Spinal cord (tissue), 10 donors: ENCODE measurements around the gene DOCK9. TPM values are rescaled to one million over a fixed set of nuclear protein-coding genes. Genes with fewer than 3 reads are reported as not detected.

Experiments
- DNase-seq, 6 donors: peaks; one replicate each; pipeline versions ENCODE4 v3.0.0 to v3.0.0-alpha.2; 2013 to 2015; ENCODE audit warnings: low spot score in 6 of 6, low read depth in 4 of 6
- H3K27ac ChIP-seq: one replicate; pipeline ENCODE4 v1.5.1; 2013; ENCODE audit warnings: low read depth, low read length, control low read depth
- H3K27me3 ChIP-seq: one replicate; pipeline ENCODE4 v1.6.1; 2013; ENCODE audit warnings: low read length; ENCODE audit not compliant: control insufficient read depth, insufficient read depth
- H3K36me3 ChIP-seq: one replicate; pipeline ENCODE4 v1.6.1; 2013; ENCODE audit warnings: low read length; ENCODE audit not compliant: control insufficient read depth, insufficient read depth
- H3K4me1 ChIP-seq: one replicate; pipeline ENCODE4 v1.6.1; 2013; ENCODE audit warnings: low read length; ENCODE audit not compliant: control insufficient read depth, insufficient read depth
- H3K4me3 ChIP-seq: one replicate; pipeline ENCODE4 v1.5.1; 2013; ENCODE audit warnings: low read depth, low read length, control low read depth
- H3K9me3 ChIP-seq: one replicate; pipeline ENCODE4 v1.6.1; 2013; ENCODE audit warnings: low read length; ENCODE audit not compliant: control insufficient read depth, insufficient read depth
- WGBS: methylation state at CpG from one replicate; pipeline ENCODE4 v1.1.5; 2013; ENCODE audit warnings: missing lambda C conversion rate; ENCODE audit not compliant: insufficient coverage; 5-methylcytosine and 5-hydroxymethylcytosine counted together
- polyA plus RNA-seq, 2 donors: library from polyadenylated mRNA; unstranded; fragments of 120-200 nt; gene quantifications; one replicate each; pipeline ENCODE4 v1.2.1, GENCODE V29; 2013; ENCODE audit not compliant: insufficient read length in 2 of 2
- total RNA-seq, 2 donors: library from RNA; depleted of rRNA in 1 of 2; stranded (reverse); fragments of 120-200 nt in 1 of 2; fragments of >200 nt in 1 of 2; gene quantifications; one replicate each; pipeline versions ENCODE4 v1.2.3 to v1.2.4, GENCODE V29; 2013 to 2014
- donor health status: healthy.

The DOCK9 gene
- total and polyA plus RNA-seq, 4 donors, result 74.4 to 117 (median 97.3) TPM

DNA sequence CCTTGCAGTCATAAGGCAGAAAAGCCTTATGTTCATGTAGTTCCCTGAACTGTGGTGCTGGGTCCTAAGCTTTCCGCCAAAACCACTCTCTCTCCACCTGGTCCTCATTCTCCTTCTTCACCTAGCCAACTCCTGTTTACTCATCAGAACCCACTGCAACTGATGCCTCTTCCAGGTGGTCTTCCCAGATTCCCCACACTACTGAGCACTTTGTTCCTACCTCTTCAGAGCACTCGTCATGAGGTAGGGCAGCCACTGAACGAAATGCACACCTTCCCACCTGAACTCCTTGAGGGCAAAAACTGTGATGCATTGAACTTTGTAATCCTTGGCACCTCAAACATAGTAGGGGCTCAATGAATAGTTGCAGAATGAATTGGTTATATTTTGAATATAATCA, 100.4 kb downstream of the DOCK9 start:
- Histone ChIP-seq H3K27ac (no peak overlapping the region), H3K27me3 (no peaks in the 10 kb centered on the region), H3K36me3 (peaks cover 7% of the 10 kb centered on the region), H3K4me3 (no peak overlapping the region), H3K9me3 (no peaks in the 10 kb centered on the region), H3K4me1 (peaks cover 9% of the 10 kb centered on the region)
- DNase-seq, result no peak
- 100% methylated on average over 1 of the region's 3 CpGs for WGBS

DNA sequence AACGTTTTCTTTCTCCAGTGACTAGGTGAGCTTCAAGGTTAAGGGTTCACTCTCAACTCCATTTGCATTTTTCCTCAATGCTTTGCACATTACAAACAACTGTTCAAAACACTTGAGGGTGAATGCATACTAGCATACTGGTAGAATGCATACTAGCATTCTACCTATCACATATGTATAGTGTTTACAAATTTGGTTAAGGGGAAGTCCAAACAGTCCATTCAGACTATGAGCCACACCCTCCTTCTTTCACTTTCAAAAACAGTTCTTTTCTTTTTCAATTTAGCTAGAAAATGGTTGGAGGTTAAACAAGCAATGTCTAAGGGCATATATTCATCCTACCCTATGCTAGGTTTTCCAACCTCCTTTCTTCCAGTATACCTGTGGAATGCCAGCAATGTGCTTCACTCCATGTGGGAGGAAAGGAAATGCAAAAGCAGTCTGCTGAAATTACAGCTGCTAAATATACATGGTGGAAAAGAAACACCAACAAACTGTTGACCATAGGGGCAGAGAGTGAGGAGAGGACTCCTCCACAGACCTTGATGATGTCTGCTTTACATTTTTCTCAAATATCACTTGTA, 102.6 kb downstream of the DOCK9 start:
- no peak overlapping the region for H3K4me3 ChIP-seq
- DNase-seq, result no peak
- no peak overlapping the region for H3K27ac ChIP-seq
- peaks cover 12% of the 10 kb centered on the region for H3K36me3 ChIP-seq
- no peaks in the 10 kb centered on the region for H3K27me3 ChIP-seq
- 57% methylated on average over 1 of the region's 1 CpG for WGBS
- no peaks in the 10 kb centered on the region for H3K9me3 ChIP-seq
- peaks cover 9% of the 10 kb centered on the region for H3K4me1 ChIP-seq

DNA sequence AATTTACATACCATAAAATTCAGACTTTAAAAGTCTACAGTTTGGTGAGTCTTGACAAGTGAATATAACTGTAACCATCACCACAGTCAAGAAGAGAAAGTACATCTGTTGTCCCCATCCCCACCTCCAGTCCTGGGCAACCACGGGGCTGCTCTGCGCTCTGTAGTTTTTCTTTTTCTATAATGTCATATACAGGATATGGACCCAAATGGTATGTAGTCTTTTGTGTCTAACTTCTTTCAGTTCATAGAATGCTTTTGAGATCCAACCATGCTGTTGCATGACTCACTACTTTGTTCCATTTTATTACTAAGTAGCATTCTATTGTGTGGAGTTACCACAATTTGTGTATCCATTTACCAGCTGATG, 103.9 kb downstream of the DOCK9 start:
- WGBS, result no CpG with 5 or more reads among the region's 2 CpGs
- H3K4me3 ChIP-seq, result no peak overlapping the region
- H3K27ac ChIP-seq, result no peak overlapping the region
- H3K4me1 ChIP-seq, result peaks cover 7% of the 10 kb centered on the region
- H3K36me3 ChIP-seq, result peaks cover 9% of the 10 kb centered on the region
- no peaks in the 10 kb centered on the region for H3K9me3 ChIP-seq
- DNase-seq, result no peak
- H3K27me3 ChIP-seq, result no peaks in the 10 kb centered on the region

DNA sequence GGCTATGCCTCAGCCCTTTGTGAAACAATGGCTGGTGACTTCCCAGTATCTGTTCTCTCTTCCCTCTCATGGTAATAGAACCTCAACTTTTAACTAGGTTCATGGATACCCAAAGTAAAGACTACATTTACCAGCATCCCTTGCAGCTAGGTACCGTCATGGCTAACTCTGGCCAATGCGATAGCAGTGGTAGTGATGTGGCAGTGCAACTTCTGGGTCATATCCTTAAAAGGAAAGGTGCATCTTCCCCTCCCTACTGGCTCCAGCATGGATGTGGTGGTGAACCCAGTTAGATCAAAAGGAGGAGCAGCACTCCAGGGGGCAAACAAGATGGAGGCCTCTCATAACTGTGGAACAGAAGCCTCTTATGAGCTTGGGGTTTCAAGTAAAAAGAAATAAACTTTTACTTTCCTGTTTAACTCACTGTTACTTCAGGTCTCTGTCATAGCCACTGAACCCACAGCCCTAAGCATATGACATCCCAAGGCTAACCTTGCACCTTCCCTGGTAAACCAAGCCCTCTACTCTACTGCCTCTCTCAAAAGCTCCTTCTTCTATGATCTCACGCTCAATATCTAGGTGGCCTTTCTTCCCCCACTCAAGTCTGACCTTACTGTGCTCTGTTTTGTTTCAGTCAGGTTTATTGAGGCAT, 104.4 kb downstream of the DOCK9 start:
- no peak for DNase-seq
- no peak overlapping the region for H3K4me3 ChIP-seq
- no CpG with 5 or more reads among the region's 3 CpGs for WGBS
- H3K27me3 ChIP-seq, result no peaks in the 10 kb centered on the region
- H3K36me3 ChIP-seq, result peaks cover 9% of the 10 kb centered on the region
- H3K9me3 ChIP-seq, result no peaks in the 10 kb centered on the region
- H3K27ac ChIP-seq, result no peak overlapping the region
- H3K4me1 ChIP-seq, result peaks cover 2% of the 10 kb centered on the region

DNA sequence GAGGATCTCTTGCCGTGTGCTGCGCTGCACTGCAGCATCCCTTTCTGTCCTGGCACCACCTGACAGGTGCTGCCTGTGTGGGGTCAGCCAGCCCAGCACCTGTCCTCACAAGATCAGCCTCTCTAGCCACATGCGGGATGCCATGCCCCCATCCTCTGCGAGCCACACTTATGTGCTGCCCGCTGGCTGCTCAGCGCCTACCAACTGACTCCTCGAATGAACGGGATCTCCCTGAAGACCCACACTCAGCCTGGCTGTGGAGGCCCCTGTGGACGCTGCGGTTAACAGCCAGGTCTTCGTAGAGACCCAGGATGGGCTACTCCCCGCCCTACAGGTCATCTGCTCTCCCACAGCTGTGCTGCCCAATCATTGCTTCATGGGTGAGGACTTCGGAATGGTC, 106.1 kb downstream of the DOCK9 start:
- 93% methylated on average over 12 of the region's 13 CpGs for WGBS
- Histone ChIP-seq H3K4me3 (no peak overlapping the region), H3K9me3 (no peaks in the 10 kb centered on the region), H3K27ac (no peak overlapping the region), H3K4me1 (no peaks in the 10 kb centered on the region), H3K27me3 (no peaks in the 10 kb centered on the region), H3K36me3 (peaks cover 9% of the 10 kb centered on the region)
- no peak for DNase-seq

DNA sequence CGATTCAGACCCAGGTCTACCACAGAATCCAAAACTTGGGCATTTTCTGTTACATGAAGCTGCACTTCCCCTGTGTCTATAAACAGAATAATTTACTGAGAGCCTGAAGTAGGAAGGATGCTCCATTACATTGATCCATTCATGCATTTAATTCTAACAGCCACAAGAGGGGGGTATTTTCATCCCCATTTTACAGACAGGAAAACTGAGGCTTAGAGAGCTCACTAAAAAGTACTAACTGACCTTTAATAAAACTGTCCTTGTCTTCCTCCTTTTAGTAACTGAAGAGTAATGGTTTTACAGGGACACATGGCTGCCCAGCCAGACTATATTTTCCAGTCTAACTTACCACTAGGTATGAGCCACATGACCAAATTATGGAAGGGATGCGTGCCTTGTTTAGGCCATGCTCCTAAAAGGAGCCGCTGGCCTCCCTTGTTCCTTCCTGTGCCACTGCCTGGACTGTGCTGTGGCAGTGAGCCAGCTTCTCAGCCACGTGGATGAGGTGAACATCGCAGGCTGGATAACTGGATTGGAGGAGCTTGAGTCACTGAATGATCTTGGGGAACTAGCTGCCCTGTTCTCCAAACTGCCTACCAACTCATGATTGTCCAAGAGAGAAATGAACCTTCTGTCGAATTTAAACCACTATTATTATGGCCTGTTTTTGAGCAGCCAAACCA, 108.3 kb downstream of the DOCK9 start:
- H3K36me3 ChIP-seq, result peaks cover 19% of the 10 kb centered on the region

DNA sequence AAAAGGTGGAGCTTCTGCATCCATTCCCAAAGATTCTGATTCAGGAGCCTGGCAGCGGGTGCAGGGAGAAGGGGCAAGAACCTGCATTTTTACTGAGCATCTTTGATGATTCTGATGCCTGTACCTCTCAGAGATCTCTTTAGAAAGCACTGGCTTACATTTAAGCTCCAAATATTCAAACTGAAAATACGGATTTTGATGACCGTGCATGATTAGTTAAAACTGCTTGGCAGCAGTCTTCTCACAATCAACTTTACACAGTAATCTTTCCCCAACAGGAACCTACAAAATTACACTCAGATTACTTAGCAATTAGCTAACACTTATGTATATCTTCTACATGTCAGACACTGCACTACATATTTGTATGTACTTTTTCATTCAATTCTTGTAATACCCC, 108.9 kb downstream of the DOCK9 start:
- Histone ChIP-seq H3K36me3 (peaks cover 19% of the 10 kb centered on the region), H3K27me3 (no peaks in the 10 kb centered on the region), H3K27ac (no peak overlapping the region), H3K4me3 (no peak overlapping the region), H3K9me3 (no peaks in the 10 kb centered on the region), H3K4me1 (no peaks in the 10 kb centered on the region)
- WGBS, result 87% methylated on average over 3 of the region's 3 CpGs
- DNase-seq, result no peak

More for the DNA sequence above, 108.3 kb downstream of the DOCK9 start:
- no peak for DNase-seq
- WGBS, result 79% methylated on average over 3 of the region's 6 CpGs
- no peaks in the 10 kb centered on the region for H3K9me3 ChIP-seq
- no peaks in the 10 kb centered on the region for H3K4me1 ChIP-seq
- no peak overlapping the region for H3K27ac ChIP-seq
- H3K27me3 ChIP-seq, result no peaks in the 10 kb centered on the region
- H3K4me3 ChIP-seq, result no peak overlapping the region

DNA sequence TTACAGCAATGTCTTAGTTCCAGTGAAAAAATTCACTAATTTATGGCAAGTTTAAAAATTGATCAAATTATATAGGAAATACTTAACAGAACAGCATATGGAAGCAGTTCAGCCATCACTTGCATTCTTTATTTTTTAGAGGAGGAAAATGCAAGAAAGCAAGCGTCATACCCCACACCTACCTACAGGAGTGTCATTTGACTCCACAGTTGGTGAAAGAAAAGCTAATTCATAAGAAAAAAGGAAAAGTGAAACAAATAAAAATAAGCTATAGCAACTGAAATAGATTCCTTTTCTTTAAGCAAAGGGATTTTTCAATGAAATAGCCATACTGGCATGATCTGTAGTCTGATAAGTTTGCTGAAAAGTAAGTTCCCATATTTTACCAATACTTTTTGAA, 111.0 kb downstream of the DOCK9 start:
- Histone ChIP-seq H3K27me3 (no peaks in the 10 kb centered on the region), H3K9me3 (no peaks in the 10 kb centered on the region), H3K27ac (no peak overlapping the region), H3K4me1 (no peaks in the 10 kb centered on the region), H3K36me3 (peaks cover 21% of the 10 kb centered on the region), H3K4me3 (no peak overlapping the region)
- WGBS, result no CpG with 5 or more reads among the region's 1 CpG
- no peak for DNase-seq

DNA sequence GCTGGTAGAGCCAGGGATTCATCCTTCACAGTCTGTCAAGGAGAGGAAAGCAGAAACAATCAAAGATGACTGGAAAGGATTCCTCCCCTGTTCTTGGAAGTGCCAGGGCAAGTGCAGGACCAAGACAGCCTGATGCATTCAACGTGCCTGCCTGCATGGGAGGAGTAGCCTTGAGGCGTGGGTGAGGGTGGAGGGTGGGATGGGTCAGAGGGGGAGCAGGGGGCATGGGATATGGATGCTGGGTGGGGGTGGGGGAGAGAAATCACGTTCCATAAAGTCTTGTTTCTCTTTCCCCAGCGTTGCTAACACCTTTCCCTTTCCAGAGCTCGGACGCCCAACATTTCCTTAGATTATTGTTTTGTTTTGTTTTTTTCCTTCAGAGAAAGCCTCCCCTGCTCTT, 117.4 kb downstream of the DOCK9 start:
- Histone ChIP-seq H3K27me3 (no peaks in the 10 kb centered on the region), H3K4me1 (no peaks in the 10 kb centered on the region), H3K4me3 (no peak overlapping the region), H3K36me3 (peaks cover 24% of the 10 kb centered on the region), H3K9me3 (no peaks in the 10 kb centered on the region), H3K27ac (no peak overlapping the region)
- WGBS, result 40% methylated on average over 1 of the region's 6 CpGs
- no peak for DNase-seq

DNA sequence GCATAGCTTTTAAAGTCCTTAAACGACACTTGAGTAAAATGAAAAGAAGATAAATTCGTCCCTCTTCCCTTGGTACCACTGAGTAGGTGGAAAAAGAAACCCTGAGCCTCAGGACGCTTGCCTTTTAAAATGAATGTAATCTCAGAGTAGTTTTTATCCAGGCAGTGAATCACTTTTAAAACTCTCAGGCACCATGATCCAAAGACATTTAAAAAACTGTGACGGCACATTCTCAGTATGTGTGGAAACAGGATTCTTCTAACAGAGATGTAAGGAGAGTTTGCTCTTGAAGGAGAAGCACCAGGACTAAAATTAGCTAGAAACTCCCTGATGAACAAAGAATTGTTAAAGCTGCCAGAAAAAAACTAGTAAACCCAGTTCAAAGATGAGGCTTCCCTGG, 119.7 kb downstream of the DOCK9 start:
- Histone ChIP-seq H3K27me3 (no peaks in the 10 kb centered on the region), H3K4me3 (no peak overlapping the region), H3K27ac (no peak overlapping the region), H3K36me3 (peaks cover 24% of the 10 kb centered on the region), H3K4me1 (no peaks in the 10 kb centered on the region), H3K9me3 (no peaks in the 10 kb centered on the region)
- DNase-seq, result peak in 1 of 6 donors; percentile 58
- no CpG with 5 or more reads among the region's 4 CpGs for WGBS
